A172 (cell line): ENCODE measurements around the gene MDH1B. TPM values are rescaled to one million over a fixed set of nuclear protein-coding genes. Genes with fewer than 3 reads are reported as not detected.
"Not testable (repeated sequence)": the region's sequence is repeated elsewhere in the genome, so short reads cannot be mapped to it uniquely, and the experiment has no call there.

Source experiments
- DNase-seq: peaks from one replicate; pipeline ENCODE4 v3.0.0-alpha.2; 2015; ENCODE audit warnings: low spot score
- total RNA-seq: library from RNA; depleted of rRNA; stranded (reverse); fragments of >200 nt; shearing (Covaris generic); gene quantifications from 2 replicates; pipeline ENCODE4 v1.2.3, GENCODE V29; 2014; rRNA removed

Gene MDH1B
- total RNA-seq = 5.4 and 9.2 TPM in 2 replicates

DNA sequence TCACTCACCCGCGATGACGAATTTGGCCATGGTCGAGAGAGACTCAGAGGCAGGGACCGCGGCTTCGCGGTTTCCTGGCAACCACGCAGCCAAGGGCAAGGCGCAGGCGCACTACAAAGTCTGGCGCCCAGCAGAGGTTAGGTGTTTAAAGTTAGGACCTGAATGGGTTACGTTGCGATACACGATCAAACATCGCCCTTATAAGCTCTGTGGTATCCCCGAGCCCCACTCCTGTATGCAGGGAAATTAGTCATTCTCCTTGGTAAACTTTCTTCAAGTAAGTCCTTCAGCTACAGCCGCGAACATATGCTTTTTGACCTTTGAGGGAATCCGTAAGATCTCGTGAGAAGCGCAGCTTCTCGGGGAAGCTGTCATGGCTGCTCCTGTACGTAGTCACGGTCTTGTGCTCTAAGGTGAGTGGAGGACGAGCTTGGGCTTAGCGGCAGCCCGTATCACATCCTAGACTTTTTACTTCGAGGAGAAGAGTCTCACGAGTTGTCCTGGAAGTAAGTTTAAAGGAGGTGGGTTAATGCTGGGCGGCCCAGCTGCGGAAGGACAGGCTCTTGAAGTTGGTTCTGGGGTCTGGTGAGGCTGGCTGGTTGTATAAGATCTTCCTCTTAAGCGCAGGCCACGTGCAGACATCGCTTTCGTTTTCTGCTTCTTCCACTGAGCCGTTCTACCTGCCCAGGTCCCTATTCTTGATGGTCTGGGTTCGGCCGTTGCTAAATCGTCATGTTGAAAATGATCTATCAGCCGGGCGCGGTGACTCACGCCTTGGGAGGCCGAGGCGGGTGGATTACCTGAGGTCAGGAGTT, at the start of gene MDH1B, which contains the start of gene FASTKD2:
Gene MDH1B (minus strand): TSS at position 87 of the 815 bp plus-strand sequence. CDS start 57 bp downstream, at position 30.
Gene FASTKD2 (plus strand): TSS at position 365 of the 815 bp plus-strand sequence. CDS start 1,088 bp downstream, outside the sequence.
- DNase-seq = peak; percentile 93

DNA sequence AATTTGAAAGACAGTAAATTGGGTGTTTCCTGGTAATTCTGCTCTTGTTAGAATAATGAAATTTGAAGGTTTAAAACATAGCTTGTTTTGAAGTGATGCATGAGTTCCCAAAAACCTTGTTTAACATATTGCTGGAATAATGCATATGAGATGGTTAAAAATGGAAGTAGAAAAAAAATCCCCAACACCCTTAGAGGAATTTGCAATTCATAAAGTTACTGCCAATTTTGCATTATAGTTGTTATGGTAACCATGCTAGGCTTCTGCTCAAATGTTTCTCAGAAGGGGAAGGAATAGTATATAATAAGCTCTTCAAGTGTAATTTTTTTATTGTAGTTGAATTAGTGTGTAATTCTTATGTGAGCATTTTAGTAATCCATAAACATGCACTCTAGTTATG, 49.4 kb upstream of the MDH1B start:
- DNase-seq = no peak

DNA sequence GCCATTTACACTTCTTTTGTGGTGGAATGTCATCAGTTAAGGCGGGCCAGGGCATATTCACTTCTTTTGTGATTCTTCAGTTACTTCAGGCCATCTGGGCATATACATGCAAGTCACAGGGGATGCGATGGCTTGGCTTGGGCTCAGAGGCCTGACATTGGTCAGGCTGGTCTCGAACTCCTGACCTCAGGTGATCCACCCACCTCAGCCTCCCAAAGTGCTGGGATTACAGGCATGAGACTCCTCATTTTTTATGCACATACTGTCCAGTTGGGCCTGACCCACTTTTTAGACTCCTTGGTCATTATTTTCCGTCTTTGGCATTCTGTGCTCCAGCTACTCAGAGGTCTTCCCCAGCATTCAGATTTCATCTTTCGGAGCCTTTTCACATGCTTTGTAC, 47.3 kb upstream of the MDH1B start:
- DNase-seq = not testable (repeated sequence)

DNA sequence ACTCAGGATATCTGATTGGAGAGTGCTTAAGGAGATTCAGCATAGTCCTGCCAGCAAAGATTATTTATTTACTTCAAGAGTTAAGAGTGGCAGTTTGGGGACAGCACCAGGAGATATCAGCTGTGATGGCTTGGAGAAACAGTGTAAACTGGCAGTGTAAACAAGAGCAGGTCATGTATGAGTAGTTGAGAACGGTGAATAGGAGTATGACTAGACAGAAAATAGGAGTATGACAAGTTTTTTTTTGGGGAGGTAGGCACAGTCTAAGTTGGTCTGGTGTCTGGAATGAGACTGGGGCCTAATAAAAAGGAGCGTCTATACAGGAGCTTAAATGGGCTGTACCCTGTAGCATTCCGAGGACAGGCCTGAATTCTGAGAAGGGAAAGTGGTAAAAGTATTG, 42.5 kb upstream of the MDH1B start:
- not testable (repeated sequence) for DNase-seq

DNA sequence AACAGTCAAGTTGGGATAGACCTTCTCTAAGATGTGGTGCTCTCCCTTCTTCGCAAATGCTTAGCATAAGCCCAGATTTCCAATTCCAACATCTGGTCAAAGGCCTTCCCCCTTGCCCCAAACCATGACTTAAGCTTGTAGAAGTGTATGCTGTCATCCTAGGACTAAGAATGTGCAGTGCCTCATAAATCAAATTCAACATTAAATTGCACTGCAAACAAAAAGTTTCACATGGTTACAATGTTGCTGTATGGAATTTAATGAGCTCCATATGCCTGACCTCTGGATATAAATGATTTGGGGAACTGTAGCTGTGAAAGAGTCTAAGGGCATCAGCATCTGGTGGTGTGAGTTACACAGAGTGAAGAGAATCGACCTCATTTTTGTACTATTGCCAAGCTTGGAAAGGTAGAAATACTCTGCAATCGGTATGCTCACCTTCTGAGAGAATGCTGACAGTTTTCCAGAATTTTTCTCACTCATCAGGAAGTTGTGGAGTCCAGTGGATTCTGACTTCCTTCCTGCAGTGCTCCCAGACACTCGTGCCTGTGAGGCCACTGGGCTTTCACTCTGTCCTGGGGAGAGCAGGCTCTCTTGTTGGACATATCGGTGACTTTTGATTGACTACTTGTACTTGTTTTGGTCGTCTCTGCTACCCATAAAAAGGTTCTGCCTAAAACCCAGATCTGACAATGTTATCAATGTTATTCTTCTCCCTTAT, 40.9 kb upstream of the MDH1B start:
- DNase-seq = no peak

DNA sequence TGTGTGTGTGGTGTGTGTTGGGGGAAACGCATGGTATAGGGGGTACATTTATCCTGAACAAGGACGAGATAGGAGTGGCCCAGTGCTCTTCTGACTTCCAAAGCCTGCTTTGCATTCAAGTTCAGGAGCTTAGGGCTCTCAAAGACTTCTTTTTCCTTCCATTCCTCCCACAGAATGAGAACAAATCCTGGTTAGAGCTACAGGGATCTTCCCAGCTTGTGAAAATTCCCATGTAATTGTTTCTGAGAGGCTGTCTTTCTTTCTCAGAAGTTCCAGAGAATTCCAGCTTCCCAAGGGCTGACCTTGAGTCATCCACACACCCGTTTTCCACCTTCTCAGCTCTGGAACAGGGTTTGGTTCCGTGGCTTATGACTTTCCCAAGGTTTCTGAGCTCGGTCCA, 39.2 kb upstream of the MDH1B start:
- DNase-seq = no peak

DNA sequence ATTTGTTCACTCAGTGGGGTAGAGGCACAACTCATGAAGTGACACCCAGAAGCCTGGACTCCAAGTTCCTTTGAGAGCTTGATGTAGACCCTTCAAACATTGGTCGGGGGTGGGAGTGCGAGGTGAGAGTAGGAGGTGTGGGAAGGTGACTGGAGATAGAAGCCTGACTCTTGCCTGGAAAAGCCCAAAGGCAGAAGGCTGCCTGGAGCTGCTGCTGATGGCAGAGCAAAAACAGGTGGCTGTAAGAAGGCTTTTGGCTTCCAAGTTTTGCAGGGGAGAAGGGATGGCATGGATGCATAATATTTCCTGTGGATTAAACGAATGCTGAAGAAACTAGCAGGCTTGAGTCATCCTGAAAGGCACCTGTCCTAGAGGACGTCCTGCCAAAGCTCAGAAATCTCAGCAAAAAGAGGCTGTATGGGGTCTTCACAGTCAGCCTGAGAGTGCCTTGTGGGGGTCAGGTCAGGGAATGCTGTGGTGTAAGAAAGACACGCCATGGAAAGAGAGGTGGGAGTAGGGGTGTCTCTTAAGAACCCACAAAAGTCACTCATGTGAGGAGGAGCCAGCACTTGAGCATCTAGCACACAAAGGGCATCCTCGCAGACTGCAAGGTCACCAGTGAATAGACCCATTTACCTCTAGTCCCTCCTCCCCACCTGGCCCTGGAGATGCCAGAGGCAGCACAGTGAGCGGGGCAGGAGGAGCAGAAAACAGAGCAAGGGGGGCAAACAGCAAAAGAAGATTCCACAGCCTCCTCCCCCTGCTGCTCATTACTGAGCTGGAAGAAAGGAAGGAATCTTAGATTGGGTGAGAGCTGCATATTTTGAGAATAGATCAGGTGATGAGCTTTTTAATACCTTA, 37.8 kb upstream of the MDH1B start:
- no peak for DNase-seq

DNA sequence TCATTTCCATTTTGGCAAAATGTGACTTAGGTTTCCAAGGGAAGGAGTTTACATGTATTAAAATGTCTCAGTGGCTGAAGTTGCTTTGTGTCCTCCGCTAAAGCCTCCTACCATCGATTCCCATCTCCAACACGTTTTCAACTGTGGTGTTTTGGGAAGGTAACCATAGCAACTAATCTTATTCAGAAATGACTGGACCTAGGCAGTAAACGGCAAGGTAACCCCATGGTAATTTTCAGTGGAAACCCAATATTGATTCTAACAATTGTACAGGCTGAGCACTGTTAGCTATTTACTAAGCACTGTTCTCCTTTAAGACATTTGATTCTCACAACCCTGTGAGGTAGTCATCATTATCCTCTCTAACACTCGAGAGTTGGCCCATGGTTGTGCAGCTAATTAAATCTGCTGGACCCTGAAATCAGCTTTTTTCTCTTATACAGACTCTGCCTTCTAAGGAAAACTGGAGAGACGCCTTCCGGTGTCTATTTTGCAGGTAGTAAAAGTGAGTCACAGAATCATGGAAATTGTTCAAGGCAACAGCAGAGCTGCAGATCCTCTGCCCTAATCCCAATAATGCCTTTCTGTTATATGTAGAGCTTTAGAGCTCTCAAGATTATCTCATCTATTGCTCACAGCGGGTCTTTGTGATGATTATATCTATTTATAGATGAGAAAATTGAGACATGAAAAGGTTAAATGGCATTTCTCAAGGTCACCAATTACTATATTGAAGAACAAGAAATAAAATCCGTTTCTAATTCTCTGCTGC, 36.5 kb upstream of the MDH1B start:
- no peak for DNase-seq

DNA sequence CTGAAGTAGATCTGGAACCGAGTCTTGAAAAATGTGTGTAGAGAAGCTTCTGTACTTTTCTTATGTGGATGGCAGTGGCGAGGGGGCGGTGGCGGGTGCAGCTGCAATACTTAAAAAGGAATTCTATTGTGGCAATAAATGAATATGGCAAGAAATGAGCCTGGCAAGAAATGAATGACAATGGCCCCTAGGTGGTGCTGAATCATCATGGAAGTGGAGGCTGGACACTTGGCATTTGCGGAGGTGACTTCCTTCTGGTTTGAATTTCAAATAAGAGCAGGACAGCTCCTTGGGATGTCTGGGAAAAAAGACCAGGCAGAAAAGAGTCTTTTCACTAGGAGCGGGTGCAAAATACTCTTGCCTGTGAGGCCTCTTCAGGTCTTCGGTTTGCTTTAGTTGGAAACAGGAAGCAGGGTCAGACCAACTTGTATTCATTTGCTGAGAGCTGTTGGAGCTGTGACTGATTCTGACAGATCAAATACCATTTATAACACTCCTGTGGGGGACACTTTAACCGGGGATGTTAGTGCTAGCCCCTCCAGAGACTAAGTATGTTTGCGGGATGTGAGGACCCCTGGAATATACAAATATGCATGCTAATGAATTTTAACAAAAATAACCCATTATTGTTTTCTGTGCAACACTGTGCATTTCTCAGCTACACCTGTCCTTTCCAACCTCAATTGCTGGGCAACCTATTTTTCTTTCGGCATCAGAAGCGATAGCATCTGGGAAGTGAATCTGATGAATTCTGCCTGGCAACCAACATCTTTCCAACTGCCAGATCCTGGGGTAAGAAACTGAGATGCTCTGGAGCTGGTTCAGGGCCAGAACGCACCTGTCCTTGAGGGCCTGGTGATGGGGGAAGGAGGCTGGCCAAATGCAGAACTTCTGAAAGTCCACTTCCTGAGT, 35.6 kb upstream of the MDH1B start:
- DNase-seq = peak; percentile 73

DNA sequence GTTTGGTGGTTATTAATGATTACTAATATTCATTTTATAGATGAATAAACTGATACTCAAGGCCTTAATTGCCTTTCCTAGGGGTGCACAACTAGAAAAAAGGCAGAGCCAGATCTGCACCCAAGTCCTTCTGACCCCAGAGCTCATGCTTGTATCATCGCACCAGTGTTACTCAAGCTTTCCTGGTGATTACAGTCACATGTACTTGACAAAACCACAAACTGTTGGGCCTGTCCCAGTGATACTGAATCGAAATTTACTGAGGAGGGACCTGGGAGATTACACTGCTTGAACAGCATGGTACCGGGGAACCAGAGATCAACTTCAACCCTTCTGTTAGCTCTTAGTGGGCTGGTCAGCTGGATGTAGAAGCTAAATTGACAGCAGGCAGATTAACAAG, 34.0 kb upstream of the MDH1B start:
- no peak for DNase-seq

DNA sequence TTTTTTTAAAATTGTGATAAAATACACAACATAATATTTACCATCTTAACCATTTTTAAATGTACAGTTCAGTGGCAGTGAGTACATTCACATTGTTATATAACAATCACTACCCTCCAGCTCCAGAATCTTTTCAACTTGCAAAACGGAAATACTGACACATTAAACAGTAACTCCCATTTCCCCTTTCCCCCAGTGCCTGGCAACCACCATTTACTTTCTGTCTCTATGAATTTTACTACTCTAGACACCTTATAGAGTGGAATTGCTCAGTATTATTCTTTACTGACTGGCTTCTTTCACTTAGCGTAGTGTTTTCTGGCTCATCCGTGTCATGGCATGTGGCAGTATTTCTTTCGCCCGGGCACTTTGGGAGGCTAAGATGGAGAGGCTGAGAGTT, 32.9 kb upstream of the MDH1B start:
- no peak for DNase-seq

DNA sequence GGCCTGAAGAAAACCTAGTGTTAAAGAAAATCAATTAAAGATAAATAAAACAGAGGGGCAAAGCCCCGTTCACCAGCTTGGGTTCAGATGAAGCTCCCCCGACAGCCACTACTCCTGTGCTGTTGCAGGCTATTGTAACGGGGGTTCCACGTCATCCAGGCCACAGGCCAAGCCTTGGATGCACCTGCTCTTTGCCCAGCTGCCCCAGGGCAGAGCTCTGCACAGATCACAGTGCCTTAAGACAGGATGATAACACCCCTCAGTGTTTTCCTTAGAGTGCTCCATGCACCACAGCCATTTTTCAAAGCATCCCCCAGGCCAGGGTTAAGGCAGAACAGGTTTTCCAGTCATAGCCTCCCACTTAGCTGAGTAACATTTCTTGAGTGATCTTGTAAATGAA, 32.2 kb upstream of the MDH1B start:
- no peak for DNase-seq

DNA sequence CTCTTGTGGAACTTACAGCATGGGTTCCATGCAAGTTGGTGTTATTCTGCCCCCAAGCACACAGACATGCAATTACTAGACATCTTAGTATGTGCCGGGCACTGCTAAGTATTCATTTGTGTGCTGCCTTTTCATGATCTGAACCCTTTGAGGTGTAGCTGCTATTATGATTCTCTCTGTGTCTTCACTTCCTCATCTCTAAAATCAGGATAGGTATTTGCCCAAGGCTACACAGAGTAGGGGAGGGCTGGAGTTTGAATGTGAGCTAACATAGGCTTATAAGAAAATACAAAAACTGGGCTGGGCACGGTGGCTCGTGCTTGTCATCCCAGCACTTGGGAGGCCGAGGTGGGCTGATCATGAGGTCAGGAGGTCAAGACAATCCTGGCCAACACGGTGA, 27.5 kb upstream of the MDH1B start:
- DNase-seq = no peak

DNA sequence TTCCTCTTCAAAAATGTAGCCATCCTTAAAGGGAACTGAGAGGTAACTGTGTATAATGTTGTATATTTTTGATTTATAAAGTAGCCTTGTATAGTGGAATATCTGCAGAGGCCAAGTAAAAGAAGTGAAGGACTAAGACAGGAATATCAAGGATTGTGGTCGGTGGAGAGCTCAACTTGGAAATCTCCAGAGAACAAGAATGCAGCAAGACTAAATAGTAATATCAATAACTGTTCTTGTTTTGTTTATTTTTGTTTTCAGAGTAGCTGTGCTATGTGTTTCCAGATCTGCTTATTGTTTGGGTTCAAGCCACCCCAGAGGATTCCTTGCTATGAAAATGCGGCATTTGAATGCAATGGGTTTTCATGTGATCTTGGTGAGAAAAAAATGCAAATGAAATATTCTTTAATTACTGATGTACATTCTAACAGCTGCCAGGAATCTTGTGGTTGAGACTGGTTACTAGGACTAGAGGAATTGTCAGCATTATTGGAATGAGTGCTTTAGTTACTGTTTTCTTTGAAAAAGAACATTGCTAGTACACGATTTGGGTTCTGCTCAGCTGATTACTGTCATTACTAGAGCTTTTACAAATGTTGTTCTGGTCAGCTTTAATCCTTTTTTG, 25.3 kb upstream of the MDH1B start:
- no peak for DNase-seq

DNA sequence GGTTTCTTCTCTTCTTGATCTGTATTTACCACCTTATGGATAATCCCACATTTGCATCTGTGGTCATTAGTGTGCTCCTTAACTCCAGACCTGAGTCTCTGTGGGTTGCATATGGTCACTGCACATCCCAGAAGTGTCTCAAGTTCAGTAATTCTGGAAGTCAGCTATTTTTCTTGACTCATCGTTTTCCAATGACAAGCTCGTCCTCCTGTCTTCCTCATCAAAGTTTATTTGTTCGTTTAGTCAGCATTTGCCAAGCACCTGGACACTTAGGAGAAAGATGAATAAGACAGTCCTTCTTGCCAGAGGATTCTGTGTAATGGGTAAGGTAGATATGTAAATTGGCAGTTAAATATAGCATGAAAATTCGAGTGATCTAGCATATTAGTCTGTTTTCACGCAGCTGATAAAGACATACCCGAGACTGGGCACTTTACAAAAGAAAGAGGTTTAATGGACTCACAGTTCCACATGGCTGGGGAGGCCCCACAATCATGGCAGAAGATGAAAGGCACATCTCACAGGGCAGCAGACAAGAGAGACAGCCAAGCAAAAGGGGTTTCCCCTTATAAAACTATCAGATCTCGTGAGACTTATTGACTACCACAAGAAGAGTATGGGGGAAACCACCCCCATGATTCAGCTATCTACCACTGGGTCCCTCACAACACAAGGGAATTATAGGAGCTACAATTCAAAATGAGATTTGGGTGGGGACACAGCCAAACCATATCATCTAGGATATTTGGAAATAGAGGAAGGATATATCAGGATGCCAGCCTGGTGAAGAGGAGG, 19.6 kb upstream of the MDH1B start:
- DNase-seq = no peak

DNA sequence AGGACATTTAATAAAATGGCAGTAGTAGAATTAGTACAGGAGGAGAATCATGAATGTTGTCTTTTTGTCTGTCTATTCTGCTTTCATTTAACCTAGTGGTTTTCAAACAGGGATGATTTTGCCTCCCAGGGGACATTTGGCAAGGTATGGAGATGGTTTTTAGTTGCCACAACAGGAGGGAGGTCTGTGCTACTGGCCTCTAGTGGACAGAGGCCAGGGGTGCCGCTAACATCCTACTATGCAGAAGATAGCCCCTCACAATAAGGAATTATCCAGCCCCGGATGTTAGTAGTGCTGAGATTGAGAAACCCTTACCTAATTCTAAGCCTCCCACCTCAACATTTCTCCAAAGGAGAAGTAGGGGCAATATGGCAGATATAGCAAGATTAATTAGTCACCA, 18.6 kb upstream of the MDH1B start:
- peak; percentile 14 for DNase-seq

DNA sequence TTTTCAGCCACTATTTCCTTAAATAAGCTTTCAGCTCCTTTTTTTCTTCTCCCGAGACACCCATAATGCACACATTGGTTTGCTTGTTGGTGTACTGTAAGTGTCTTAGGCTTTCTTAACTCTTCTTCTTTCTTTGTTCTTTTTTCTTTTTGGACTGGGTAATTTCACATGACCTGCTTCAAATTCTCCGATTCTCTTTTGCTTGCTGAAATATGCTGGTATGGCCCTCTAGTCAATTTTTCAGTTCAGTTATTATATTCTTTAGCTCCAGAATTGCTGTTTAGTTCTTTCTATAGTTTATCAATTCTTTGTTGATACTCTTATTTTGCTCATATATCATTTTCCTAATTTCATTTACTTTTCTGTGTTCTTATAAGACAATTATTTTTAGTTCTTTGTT, 15.5 kb upstream of the MDH1B start:
- no peak for DNase-seq

DNA sequence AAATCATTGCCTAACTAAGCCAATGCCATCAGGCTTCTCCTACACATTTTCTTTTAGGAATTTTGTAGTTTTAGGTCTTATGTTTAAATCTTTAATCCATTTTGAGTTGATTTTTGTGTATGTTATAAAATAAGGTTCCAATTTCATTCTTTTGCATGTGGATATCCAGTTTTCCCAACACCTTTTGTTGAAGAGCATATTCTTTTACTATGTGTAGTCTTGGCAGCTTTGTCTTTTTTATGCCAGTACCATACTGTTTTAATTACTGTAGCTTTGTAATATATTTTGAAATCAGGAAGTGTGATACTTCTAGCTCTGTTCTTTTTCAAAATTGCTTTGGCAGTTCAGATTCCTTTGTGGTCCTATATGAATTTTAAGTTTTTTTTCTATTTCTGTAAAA, 11.3 kb upstream of the MDH1B start:
- no peak for DNase-seq

DNA sequence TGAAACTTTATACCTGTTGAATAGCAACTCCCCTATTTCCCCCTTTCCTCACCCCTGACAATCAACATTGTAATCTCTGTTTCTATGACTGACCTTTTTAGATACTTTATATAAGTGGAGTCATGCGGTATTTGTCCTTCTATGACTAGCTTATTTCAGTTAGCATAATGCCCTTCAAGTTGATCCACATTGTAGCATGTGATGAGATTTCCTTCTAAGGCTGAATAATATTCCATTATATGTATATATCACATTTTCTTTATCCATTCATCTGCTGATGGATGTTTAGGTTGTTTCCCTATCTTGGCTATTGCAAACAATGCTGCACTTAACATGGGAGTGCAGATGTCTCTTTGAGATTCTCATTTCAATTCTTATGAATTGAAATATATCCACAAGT, 9.7 kb upstream of the MDH1B start:
- no peak for DNase-seq
